Caco-2 (cell line): ENCODE measurements around the gene ZCCHC7. TPM values are rescaled to one million over a fixed set of nuclear protein-coding genes. Genes with fewer than 3 reads are reported as not detected.

ENCODE experiments used
- total RNA-seq: library from RNA; stranded (reverse); gene quantifications from 2 replicates; pipeline ENCODE4 v1.2.3, GENCODE V29; 2022

Gene ZCCHC7
- total RNA-seq, 1 experiment from 2014 or later = 22.0 TPM

Other genes starting within 250 kb of the ZCCHC7 start
- gene PAX5, start 86.3 kb upstream of the ZCCHC7 start, total RNA-seq = 0.16 TPM in 1 of 2 replicates, not detected in the other